ENCODE measurements around the gene CAMK2N1. TPM values are rescaled to one million over a fixed set of nuclear protein-coding genes. Genes with fewer than 3 reads are reported as not detected.

CAMK2N1 gene
- total and polyA plus RNA-seq, 2 experiments from 2014 or later: 0.52 to 2.9 TPM

GRCh38 chr1:20491178-20491577 lies 5.2 kb upstream of the CAMK2N1 start:
- Mint-ChIP-seq H3K9me3 (no peaks in the 10 kb centered on the region; the same call in 2 of the 3 replicates), H3K27ac (no peak overlapping the region), H3K4me1 (peaks cover 30% of the 10 kb centered on the region), H3K36me3 (ENCODE audit: low read depth) (no peaks in the 10 kb centered on the region), H3K27me3 (ENCODE audit: insufficient read depth, low read depth, poor library complexity) (peaks cover 29% of the 10 kb centered on the region), H3K4me3 (no peak overlapping the region)
- Histone ChIP-seq H3K36me3 (ENCODE audit: insufficient read depth) (no peaks in the 10 kb centered on the region), H3K79me2 (replicated peaks; ENCODE audit: insufficient read depth) (no peaks in the 10 kb centered on the region), H4K20me1 (replicated peaks; ENCODE audit: insufficient read depth) (no peaks in the 10 kb centered on the region), H3K27me3 (ENCODE audit: insufficient read depth) (peaks cover 37% of the 10 kb centered on the region), H2AFZ (no peak overlapping the region), H3F3A (replicated peaks; ENCODE audit: low read depth) (0 out of 2 replicates have a peak, but pooled peaks cover 9% of the 10 kb centered on the region), H3K9me2 (ENCODE audit: insufficient read depth) (no peaks in the 10 kb centered on the region), H3K4me1 (ENCODE audit: insufficient read depth) (peaks cover 25% of the 10 kb centered on the region; the same call in 1 of the 2 replicates), H3K4me3 (no peak overlapping the region), H3K27ac (ENCODE audit: low read depth) (no peak overlapping the region), H3K4me2 (no peak overlapping the region)
- no peak for DNase-seq (ENCODE audit: low spot score)
- no peak for ATAC-seq
- TF ChIP-seq CTCF (conservative IDR thresholded peaks at IDR 0.05; ENCODE audit: low read depth in 2 of 2) (no peak), STAT1 (IDR thresholded peaks at IDR 0.05; ENCODE audit: unreplicated experiment) (no peak), POLR2AphosphoS5 (IDR thresholded peaks at IDR 0.05; ENCODE audit: low read depth) (no peak), ZNF462 (CRISPR knock-in tag; IDR thresholded peaks at IDR 0.05) (no peak), ZNF331 (CRISPR knock-in tag; IDR thresholded peaks at IDR 0.05; ENCODE audit: low read depth) (no peak), REST (IDR thresholded peaks at IDR 0.05; ENCODE audit: unreplicated experiment) (no peak), EZH2phosphoT487 (IDR thresholded peaks at IDR 0.05; ENCODE audit: unreplicated experiment) (no peak), CREB1 (CRISPR knock-in tag; IDR thresholded peaks at IDR 0.05; ENCODE audit: low read depth) (no peak), ETS1 (IDR thresholded peaks at IDR 0.05) (no peak), EZH2 (IDR thresholded peaks at IDR 0.05; ENCODE audit: low read depth, unreplicated experiment) (no peak), NANOG (IDR thresholded peaks at IDR 0.05; ENCODE audit: borderline replicate concordance) (no peak), JUNB (IDR thresholded peaks at IDR 0.05; ENCODE audit: unreplicated experiment) (no peak), ZNF114 (CRISPR knock-in tag; IDR thresholded peaks at IDR 0.05) (no peak)

All from GM23338 (cell line).